ENCODE data around the gene MICAL3. TPM values are rescaled to one million over a fixed set of nuclear protein-coding genes. Genes with fewer than 3 reads are reported as not detected.

The MICAL3 gene
- total and polyA plus RNA-seq, 7 donors = 9.6 to 94.2 (median 35.0) TPM

DNA sequence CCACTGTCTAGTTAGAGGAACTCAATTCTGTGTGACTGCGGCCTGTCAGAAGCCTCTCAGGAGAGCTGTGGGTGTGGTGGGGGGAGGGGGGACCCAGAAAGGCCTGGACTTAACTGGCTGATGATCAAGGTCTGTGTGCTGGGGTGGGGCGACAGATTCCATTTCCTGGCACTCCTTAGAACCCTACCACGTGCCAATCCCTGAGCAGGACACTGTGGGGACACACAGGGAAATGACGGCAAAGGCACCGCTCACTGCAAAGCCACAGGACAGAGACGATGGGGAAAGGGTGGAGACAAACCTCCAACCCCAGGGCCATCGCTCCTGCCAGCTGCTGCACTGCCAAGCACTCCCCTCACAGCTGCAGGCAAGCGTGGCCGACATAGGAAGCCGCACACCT, 191.7 kb downstream of the MICAL3 start:
- no peaks in the 10 kb centered on the region for H3K27me3 ChIP-seq
- peaks cover 0 to 57% (median 51%) of the 10 kb centered on the region in 4 donors for H3K4me1 ChIP-seq
- peak overlapping the region; percentile 69 to 85 (median 80) for H3K27ac ChIP-seq
- intact Hi-C loops (cut with DNase I) = no loop called here
- 57 to 80% methylated on average over 10 of the region's 10 CpGs for WGBS, 2 donors
- no peak for TF ChIP-seq POLR2AphosphoS5 (IDR thresholded peaks at IDR 0.05)
- no peak for TF ChIP-seq EP300 (IDR thresholded peaks at IDR 0.05)
- TF ChIP-seq, protein P1, sequence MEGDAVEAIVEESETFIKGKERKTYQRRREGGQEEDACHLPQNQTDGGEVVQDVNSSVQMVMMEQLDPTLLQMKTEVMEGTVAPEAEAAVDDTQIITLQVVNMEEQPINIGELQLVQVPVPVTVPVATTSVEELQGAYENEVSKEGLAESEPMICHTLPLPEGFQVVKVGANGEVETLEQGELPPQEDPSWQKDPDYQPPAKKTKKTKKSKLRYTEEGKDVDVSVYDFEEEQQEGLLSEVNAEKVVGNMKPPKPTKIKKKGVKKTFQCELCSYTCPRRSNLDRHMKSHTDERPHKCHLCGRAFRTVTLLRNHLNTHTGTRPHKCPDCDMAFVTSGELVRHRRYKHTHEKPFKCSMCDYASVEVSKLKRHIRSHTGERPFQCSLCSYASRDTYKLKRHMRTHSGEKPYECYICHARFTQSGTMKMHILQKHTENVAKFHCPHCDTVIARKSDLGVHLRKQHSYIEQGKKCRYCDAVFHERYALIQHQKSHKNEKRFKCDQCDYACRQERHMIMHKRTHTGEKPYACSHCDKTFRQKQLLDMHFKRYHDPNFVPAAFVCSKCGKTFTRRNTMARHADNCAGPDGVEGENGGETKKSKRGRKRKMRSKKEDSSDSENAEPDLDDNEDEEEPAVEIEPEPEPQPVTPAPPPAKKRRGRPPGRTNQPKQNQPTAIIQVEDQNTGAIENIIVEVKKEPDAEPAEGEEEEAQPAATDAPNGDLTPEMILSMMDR (IDR thresholded peaks at IDR 0.05) = no peak
- TF ChIP-seq POLR2A (IDR thresholded peaks at IDR 0.05) = no peak
- H3K4me3 ChIP-seq = no peak overlapping the region
- no peak for DNase-seq
- H3K9me3 ChIP-seq = no peaks in the 10 kb centered on the region
- H3K36me3 ChIP-seq = peaks cover 6 to 42% (median 15%) of the 10 kb centered on the region in 4 donors

DNA sequence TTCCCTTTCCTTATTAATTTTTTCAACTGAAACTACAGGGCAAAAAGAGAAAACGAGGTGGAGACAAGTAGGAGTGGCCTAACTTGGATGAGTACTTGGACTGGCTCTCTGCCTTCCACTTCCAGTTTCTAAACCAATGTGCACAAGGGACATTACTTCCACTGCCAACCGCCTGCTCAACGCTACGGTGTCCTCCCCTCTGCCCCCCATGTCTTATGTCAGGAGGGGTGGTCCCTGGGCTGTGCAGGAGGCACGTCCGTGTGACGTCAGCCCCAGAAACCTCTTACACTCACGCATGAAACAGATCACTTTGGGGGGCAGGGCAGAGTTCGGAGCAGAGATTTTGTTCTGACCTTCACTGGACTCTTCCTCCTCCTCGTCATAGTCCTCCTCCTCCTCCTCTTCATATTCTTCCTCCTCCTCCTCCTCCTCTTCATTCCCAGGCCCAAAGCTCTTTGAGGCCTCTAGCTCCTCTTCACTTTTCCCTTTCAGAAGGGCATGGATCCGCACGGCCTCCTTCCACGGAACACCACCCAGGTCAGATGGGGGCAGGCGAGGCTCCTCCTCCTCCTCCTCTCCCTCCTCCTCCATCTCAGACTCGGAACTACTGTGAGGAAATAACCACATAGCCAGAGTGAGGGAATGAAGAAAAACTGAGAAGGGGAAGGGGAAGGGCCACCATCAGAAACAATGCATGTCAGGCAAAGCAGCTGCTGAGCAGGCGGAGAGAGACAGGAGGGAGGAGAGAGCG, 192.7 kb downstream of the MICAL3 start:
- DNase-seq = peak; percentile 83
- 77 to 86% methylated on average over 17 of the region's 17 CpGs for WGBS, 2 donors
- TF ChIP-seq POLR2A (IDR thresholded peaks at IDR 0.05) (no peak), EP300 (IDR thresholded peaks at IDR 0.05) (peak in 1 of 4 donors; percentile 53), POLR2AphosphoS5 (IDR thresholded peaks at IDR 0.05) (peak in 2 of 4 donors; percentile 25 to 73)
- no peaks in the 10 kb centered on the region for H3K27me3 ChIP-seq
- H3K9me3 ChIP-seq = no peaks in the 10 kb centered on the region
- H3K36me3 ChIP-seq = peaks cover 6 to 47% (median 16%) of the 10 kb centered on the region in 4 donors
- H3K4me3 ChIP-seq = no peak overlapping the region
- peaks cover 0 to 47% (median 43%) of the 10 kb centered on the region in 4 donors for H3K4me1 ChIP-seq
- intact Hi-C loops (cut with DNase I) = loop anchor here (2.0 kb wide), 2 partner anchors 59 to 191 kb away; no protein-coding TSS in a partner anchor
- H3K27ac ChIP-seq = peak overlapping the region; percentile 69 to 85 (median 80)

DNA sequence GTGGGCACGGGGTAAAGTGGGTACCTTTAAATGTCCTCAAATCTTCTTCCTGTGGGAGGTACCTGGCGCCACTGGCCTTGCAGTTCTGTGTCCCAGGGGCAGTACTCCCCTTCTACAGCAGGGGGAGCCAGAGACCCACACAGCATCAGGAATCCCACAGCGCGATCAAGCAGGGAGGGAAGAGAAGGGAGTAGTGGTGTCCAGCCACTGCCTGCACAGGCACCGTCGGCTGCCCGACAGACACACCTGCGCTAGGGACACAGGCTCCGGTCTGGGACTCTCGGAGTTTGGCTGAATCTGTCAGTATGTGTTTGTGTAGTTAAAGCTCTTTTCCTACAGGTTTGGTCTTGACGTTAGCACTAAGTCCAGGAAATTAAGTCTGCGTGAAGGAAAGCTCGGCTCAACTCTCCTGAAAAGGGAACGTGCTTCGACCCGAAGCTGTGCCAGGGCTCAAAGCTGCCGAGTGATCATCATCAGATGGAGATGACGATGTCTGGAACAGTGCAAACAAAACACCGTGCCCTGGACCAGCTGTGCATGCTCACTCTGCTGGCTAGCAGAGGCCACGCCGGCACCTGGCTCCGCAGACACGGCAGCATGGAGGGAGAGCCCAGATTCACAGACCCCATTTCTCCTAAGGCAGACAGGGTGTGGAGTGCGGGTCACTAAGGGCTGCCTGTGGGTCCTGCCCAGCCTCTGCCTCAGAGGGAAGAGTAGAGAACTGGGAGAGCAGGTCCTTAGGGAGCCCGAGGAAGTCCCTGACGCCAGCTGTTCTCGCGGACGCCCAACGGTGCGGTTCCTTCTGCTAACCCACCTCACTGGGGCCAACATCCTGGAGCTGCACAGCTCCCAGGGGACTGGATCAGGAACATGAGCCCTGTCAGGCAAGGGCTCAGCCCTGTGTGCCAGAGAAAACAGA, 194.1 kb downstream of the MICAL3 start:
- 46 to 49% methylated on average over 31 of the region's 31 CpGs for WGBS, 2 donors
- Histone ChIP-seq H3K36me3 (peaks cover 6 to 56% (median 26%) of the 10 kb centered on the region in 4 donors), H3K4me3 (no peak overlapping the region), H3K4me1 (peaks cover 0 to 34% (median 31%) of the 10 kb centered on the region in 4 donors), H3K27me3 (no peaks in the 10 kb centered on the region), H3K9me3 (no peaks in the 10 kb centered on the region), H3K27ac (peak overlapping the region; percentile 69 to 85 (median 80))
- peak; percentile 93 for DNase-seq
- no peak for TF ChIP-seq EP300 (IDR thresholded peaks at IDR 0.05)
- TF ChIP-seq, protein P1 (IDR thresholded peaks at IDR 0.05) = peak; percentile 99 to 100 (median 99)
- peak in 2 of 4 donors; percentile 20 to 45 for TF ChIP-seq POLR2AphosphoS5 (IDR thresholded peaks at IDR 0.05)
- intact Hi-C loops (cut with DNase I) = loop anchor here (1.0 to 2.0 kb wide), 3 partner anchors 60 to 246 kb away; no protein-coding TSS in a partner anchor

DNA sequence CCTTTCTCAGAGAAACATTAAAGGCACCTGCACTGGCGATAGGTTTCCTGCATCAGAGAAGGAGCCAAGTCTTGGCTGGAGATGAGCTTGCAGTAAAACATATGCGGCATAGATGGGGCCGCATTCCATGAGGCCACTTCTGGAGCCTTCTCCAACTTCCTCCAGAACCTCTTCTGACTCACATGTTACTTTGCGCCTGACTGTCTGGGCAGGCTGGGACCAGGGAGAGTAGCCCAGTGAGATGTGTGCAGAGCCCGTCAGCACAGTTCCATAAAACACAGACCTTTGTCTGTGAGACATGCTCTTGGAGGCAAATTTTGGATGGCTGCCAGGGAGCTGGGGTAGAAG, 194.7 kb downstream of the MICAL3 start:
- WGBS, 2 donors = 79 to 81% methylated on average over 5 of the region's 5 CpGs
- H3K9me3 ChIP-seq = no peaks in the 10 kb centered on the region
- H3K4me1 ChIP-seq = peaks cover 0 to 34% (median 28%) of the 10 kb centered on the region in 4 donors
- TF ChIP-seq, protein P1 (IDR thresholded peaks at IDR 0.05) = no peak
- TF ChIP-seq POLR2AphosphoS5 (IDR thresholded peaks at IDR 0.05) = no peak
- no peak for TF ChIP-seq POLR2A (IDR thresholded peaks at IDR 0.05)
- TF ChIP-seq EP300 (IDR thresholded peaks at IDR 0.05) = no peak
- H3K4me3 ChIP-seq = no peak overlapping the region
- H3K36me3 ChIP-seq = peaks cover 6 to 60% (median 28%) of the 10 kb centered on the region in 4 donors
- intact Hi-C loops (cut with DNase I) = loop anchor here (1.0 to 2.0 kb wide), 3 partner anchors 61 to 247 kb away; no protein-coding TSS in a partner anchor
- DNase-seq = no peak
- peak overlapping the region; percentile 69 to 85 (median 80) for H3K27ac ChIP-seq
- no peaks in the 10 kb centered on the region for H3K27me3 ChIP-seq
